NOMO-1 treated with DMSO at 0.1 percent for 48 hours (cell line): Measurements from ENCODE around the gene ZFY.
"Not testable (repeated sequence)": the region's sequence is repeated elsewhere in the genome, so short reads cannot be mapped to it uniquely, and the experiment has no call there.

Source experiments
- DNase-seq: peaks from one replicate; lab custom pipeline; 2025; ENCODE audit not compliant: unreplicated experiment; lab: John Stamatoyannopoulos, UW

ZFY gene

DNA sequence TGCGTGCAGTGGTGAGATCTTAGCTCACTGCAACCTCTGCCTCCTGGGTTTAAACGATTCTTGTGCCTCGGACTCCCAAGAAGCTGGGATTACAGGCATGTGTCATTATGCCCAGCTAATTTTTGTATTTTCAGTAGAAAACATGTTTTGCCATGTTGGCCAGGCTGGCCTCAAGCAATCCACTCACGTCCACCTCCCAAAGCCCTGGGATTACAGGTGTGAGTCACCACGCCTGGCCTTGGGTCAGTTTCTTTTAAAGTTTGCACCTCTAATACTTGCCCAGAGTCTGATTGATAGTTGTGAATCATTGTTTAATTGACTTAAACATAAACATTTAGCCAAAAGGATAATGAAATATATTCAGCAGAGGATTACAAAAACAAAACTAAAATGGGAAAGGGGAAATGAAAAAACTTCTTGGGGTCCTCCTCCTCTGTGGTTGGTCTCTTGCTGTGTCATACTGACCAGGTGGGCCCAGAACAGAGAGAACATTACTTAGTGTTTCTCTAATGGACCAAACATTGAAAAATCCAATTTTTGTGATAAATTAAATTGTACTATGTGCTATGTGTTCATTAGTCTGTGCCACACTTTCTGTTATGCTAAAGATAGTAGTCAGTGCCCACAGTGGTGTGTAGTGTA is 38.0 kb downstream of the ZFY start:
- DNase-seq = no peak

DNA sequence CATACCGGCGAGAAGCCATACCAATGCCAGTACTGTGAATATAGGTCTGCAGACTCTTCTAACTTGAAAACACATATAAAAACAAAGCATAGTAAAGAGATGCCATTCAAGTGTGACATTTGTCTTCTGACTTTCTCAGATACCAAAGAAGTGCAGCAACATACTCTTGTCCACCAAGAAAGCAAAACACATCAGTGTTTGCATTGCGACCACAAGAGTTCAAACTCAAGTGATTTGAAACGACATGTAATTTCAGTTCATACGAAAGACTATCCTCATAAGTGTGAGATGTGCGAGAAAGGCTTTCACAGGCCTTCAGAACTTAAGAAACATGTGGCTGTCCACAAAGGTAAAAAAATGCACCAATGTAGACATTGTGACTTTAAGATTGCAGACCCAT is 44.1 kb downstream of the ZFY start:
- DNase-seq = no peak

DNA sequence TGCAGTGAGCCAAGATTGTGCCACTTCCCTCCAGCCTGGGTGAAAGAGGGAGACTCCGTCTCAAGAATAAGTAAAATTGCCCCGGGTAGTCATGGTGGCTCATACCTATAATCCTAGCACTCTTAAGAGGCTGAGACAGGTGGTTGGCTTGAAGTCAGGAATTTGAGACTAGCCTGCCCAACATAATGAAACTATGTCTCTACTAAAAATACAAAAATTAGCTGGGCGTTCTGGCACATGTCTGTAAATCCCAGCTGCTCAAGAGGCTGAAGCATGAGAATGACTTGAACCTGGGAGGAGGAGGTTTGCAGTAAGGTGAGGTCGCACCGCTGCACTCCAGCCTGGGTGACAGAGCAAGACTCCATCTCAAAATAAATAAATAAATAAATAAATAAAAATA is 49.3 kb downstream of the ZFY start:
- DNase-seq = no peak

DNA sequence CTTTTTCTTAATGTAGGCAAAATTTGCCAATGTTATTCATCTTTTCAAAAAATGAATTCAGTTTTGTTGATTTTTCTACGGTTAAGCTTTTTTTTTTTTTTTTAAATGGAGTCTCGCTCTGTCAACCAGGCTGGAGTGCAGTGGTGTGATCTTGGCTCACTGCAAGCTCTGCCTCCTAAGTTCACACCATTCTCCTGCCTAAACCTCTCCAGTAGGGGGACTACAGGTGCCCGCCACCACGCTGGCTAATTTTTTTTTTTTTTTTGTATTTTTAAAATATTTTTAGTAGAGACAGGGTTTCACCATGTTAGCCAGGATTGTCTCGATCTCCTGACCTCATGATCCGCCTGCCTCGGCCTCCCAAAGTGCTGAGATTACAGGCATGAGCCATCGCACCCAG is 52.0 kb downstream of the ZFY start:
- not testable (repeated sequence) for DNase-seq

DNA sequence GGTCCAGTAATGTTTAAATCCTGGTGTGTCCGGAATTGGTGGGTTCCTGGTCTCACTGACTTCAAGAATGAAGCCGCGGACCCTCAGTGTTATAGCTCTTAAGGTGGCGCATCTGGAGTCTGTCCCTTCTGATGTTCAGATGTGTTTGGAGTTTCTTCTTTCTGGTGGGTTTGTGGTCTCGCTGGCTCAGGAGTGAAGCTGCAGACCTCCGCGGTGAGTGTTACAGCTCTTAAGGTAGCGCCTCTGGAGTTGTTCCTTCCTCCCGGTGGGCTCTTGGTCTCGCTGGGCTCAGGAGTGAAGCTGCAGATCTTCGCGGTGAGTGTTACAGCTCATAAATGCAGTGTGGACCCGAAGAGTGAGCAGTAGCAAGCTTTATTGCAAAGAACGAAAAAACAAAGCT is 62.2 kb downstream of the ZFY start:
- not testable (repeated sequence) for DNase-seq

DNA sequence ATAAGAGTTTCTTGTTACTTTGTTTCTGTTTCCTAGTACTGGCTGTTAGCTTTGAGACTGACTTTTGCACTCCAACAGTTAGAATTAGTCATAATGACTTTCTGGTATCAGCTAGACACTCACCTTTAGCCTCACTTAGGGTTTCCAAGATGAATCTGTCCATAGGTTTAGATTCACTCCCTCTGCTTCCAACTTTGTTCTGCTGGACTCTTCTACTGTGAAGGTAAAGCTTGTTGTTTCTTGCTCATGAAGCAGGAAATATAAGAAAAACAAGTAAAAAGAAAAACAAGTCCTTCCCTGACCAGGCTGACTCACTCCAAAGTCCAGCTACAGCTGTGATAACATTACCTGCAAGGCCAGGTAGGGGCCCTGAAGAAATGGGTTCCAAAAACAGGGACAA is 67.0 kb downstream of the ZFY start:
- no peak for DNase-seq

DNA sequence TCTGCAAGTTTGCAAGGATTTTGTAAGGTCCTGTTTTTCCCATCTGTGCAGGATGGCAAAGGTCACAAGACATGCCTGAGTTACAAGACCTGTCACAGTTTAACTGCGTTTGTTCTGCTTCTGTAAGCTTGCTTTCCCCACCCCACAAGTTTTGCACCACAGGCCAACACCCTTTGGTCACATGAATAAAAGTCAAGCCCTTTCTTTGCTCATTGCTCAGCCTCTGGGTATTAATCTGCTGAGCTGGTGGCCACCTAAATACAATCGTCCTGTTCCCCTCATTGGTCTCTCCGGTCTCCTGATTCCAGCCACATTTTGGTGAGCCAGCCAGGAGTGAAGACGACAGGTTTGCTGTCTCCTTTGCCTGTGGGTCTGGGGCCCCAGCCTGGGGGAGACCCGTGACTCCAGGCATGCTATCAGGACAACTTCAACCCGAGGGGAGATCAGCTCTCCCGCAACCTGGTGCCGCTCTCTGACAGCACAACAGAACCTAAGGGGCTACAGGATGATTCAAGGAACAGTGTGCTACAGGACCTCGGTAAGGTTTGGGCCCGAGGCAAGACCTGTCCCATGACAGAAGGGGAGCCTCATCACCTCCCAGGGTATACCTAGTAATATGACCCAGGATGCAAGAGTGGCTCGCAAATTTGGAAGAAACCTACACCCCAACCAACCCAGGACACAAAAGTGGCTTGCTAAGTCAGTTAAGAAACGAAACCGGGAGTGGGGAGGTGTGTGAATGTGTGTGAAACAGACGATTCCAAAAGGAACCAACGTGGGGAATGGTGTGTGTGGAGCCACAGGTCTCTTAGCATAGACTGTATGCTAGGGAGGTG is 67.7 kb downstream of the ZFY start:
- no peak for DNase-seq

DNA sequence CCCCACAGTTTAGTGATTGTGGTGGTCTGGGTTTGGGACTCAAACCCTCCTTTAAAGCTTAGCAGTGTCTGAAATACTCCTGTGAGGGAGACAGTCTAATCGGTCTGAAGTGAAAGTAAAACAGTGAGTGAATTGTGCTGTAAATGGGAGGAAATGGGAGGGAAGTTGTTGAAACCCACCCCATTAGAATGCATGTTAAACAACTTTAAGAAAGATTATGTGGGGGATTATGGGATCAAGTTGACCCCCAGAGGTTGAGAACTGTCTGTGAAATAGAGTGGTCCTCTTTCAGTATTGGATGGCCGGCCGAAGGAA is 68.3 kb downstream of the ZFY start:
- DNase-seq = no peak

DNA sequence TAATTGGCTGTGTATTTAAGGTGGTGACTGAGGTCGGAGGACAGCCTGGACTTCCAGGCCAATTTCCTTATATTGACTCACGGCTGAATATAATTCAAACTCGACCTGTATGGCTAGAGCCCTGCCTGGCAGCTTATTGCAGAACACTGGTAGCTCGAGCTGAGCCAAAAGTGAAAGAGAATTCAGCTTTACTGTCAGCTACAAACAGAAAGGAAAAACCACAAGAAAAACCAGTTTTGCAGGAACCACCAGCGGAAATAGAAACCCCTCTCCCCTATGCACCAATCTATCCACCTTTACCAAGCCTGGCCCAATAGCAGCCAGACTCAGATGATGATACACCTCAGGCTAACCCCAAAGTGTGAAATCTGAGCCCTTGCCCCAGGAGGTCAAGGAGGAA is 68.7 kb downstream of the ZFY start:
- no peak for DNase-seq

DNA sequence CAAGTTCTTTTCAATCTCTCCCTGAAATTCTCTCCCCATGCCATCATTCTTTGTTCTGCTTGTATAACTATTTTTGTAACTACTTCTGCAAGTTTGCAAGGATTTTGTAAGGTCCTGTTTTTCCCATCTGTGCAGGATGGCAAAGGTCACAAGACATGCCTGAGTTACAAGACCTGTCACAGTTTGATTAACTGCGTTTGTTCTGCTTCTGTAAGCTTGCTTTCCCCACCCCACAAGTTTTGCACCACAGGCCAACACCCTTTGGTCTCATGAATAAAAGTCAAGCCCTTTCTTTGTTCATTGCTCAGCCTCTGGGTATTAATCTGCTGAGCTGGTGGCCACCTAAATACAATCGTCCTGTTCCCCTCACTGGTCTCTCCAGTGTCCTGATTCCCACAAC is 70.8 kb downstream of the ZFY start:
- DNase-seq = not testable (repeated sequence)

DNA sequence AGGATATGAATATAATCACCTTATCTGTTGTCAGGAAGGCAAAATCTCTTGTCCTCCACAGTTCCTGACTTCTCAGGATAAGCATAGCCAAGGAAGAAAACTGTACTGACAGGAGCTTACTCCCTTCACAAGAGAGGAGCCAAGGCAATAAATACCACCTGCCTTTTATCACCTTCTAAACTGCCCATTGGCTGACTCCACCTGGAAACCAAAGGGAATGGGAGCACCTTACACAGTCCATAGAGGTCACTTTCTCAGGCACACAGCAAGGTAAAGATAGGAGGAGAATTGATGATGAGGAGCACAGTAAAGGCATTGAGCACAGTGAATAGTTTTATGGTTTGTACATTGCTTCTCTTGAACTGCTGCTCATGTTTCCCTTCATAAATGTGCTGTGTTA is 72.8 kb downstream of the ZFY start:
- DNase-seq = no peak

DNA sequence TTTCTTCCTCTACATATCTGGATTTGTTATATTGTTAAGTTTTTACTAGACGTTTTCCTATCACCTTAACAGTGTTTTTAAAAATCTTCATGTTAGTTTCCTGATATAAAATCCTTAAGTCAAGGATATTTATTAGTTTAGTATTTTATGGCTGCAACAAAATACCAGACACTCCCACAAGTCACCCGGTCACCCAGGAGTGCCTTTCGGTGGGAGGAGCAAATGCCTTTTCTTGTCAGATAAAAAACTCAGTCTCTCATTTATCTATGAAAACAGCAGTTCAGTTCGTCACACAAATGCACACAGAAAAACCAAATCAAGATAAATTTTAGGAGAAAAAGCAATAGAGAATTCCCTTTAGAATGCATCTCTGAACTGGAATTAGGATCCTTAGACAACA is 77.0 kb downstream of the ZFY start:
- no peak for DNase-seq

DNA sequence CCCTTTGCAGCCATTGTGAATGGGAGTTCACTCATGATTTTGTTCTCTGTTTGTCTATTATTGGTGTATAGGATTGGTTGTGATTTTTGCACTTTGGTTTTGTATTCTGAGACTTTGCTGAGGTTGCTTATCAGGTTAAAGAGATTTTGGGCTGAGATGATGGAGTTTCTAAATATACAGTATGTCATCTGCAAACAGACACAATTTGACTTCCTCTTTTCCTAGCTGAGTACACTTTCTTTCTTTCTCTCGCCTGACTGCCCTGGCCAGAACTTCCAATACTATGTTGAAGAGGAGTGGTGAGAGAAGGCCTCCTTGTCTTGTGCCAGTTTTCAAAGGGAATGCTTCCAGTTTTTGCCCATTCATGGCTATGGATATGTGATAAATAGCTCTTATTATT is 81.4 kb downstream of the ZFY start:
- no peak for DNase-seq

DNA sequence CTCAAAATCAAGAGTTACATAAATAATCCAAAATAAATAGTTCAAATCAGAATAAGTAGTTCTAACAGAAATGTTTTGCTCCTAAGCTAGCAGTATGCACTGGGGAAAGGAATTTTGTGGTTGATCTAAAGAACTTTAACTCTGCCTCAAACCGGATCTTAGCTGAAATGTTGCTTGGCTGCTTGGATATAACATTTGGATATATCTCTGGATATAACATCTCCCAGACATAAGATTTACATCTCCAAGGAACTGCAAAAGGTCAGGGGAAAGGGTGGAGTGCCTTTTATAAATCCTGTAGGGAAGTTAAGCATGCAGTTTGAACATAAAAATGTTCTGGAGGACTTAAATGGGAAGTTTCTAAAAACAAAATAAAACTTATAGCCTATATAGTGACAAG is 83.4 kb downstream of the ZFY start:
- no peak for DNase-seq

DNA sequence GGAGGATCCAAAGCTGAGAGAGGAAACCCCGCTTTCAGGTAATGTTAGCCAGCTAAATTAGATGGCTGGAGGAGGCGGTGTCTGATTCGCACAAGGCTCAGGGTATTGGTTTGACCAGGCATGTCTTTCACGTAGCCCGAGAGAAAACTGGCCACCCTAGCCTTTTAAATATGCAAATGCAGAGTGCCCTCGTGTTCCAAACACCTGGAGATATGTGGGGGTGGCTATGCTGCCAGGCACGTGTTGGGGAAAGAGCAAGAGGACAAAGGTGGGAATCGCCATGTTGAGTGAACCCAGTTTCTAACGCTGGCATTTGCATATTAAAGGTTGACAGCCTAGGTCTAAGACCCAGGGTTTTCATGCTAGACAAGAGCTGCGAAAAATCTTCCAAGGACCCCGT is 84.4 kb downstream of the ZFY start:
- DNase-seq = no peak

DNA sequence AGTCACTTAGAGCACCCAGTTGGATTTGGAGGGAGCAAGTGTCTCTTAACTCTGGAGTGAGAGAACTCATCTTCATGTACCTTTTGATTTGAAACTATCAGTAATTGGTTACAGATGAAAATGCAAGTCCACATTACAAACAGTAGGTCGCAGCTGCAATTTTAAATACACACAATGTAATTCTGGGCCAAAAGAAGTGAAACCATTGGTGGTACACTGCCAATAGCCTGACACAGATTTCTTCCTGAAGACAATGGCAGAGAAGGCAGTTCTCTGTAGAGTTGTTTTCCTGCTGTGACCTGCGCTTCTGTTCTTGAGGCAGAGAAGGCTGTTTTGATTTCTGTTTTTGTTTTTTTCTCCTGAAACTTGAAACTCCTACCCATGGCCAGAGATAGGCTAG is 86.0 kb downstream of the ZFY start:
- no peak for DNase-seq

DNA sequence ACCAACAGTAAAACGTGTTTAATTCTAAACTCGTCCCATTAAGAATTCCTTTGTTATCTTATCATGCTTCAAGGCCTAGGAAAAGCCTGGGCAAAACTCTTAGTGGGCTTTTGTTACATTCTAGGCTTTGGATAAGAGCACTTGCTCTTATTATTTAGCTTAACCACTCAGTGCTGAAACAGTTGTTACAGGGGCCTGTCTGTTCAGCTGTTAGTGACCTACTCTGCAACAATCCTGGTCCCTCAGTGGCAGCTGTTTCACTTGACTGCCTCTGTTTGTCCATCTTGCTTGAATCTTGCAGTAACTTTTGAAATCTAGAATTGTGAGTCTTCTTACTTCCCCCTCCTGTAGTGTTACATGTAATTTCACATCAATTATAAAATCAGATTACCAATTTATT is 88.4 kb downstream of the ZFY start:
- no peak for DNase-seq

DNA sequence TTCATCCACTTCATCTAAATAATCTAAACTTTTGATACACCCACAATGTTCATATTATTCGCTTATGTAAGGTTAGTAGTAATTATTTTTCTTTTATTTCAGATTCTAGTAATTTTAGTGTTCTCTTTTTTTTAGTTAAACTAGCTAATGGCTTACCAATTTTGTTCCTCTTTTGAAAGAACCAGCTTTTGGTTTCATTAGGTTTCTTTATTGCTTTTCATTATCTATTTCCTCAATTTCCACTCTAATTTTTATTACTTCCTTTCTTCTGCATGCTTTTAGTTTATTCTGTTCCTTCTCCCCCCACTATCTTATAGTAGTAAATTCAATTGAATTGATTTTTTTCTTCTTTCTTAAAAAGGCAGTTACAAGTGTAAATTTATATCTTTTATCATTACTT is 90.2 kb downstream of the ZFY start:
- DNase-seq = no peak
